Choroid plexus epithelial cell (primary cell): ENCODE results near the gene CALR3.
A peak's percentile ranks its signal among the peaks of the same experiment; 100 is the strongest.

Experiments used
- DNase-seq: peaks from one replicate; pipeline ENCODE4 v3.0.0-alpha.2; 2010; ENCODE audit warnings: low read depth
- H3K4me3 ChIP-seq: 2 replicates; pipeline ENCODE4 v1.5.1; 2011; ENCODE audit warnings: low read depth, mild to moderate bottlenecking, control low read depth, low read length, moderate library complexity
- CTCF ChIP-seq: conservative IDR thresholded peaks from 2 replicates; pipeline ENCODE4 v1.5.1; 2011; ENCODE audit warnings: low read depth, mild to moderate bottlenecking, control low read depth, inconsistent platforms, low read length, moderate library complexity

Gene CALR3

GRCh38 chr19:16445238-16446107 lies 50.5 kb downstream of the CALR3 start:
- H3K4me3 ChIP-seq, result no peak overlapping the region
- TF ChIP-seq CTCF, result no peak
- peak; percentile 55 for DNase-seq

- TF ChIP-seq CTCF, result no peak
- H3K4me3 ChIP-seq, result no peak overlapping the region
- DNase-seq, result no peak
Measured at GRCh38 chr19:16444269-16444600, 51.7 kb downstream of the CALR3 start.

- no peak for TF ChIP-seq CTCF
- DNase-seq, result no peak
- H3K4me3 ChIP-seq, result no peak overlapping the region
Measured at GRCh38 chr19:16442386-16443276, 53.3 kb downstream of the CALR3 start.

GRCh38 chr19:16441661-16442162 lies 54.3 kb downstream of the CALR3 start:
- H3K4me3 ChIP-seq, result no peak overlapping the region
- TF ChIP-seq CTCF, result peak; percentile 74
- peak; percentile 48 for DNase-seq

- H3K4me3 ChIP-seq, result no peak overlapping the region
- peak; percentile 47 for DNase-seq
- peak; percentile 2 for TF ChIP-seq CTCF
Measured at GRCh38 chr19:16436780-16437332, 59.1 kb downstream of the CALR3 start.

- TF ChIP-seq CTCF, result no peak
- peak; percentile 79 for DNase-seq
- no peak overlapping the region for H3K4me3 ChIP-seq
Measured at GRCh38 chr19:16435999-16436650, 59.8 kb downstream of the CALR3 start.
